ENCODE data around the gene LRFN3.

DNA sequence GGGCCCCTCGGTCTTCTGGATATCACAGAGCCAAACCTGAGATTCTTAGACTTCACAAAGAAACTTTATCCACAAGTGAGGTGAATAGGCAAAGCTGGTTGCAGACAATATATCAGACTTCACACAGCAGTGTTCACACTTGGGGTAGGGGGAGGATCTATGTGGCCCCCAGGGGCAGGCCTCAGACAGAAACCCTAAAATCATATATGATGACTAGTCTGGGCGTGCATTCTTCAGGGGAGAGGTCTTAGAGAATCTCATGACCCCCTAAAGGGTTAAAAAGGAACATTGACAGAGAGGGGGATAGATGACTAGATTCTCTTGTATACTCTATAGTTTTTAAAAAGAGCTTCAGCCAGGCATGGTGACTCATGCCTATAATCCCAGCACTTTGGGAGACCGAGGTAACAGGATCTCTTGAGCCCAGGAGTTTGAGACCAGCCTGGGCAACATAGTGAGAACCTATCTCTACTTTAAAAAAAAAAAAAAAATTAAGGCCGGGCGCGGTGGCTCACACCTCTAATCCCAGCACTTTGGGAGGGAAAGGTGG is 30.9 kb upstream of the LRFN3 start:
- TF ChIP-seq, protein P1, sequence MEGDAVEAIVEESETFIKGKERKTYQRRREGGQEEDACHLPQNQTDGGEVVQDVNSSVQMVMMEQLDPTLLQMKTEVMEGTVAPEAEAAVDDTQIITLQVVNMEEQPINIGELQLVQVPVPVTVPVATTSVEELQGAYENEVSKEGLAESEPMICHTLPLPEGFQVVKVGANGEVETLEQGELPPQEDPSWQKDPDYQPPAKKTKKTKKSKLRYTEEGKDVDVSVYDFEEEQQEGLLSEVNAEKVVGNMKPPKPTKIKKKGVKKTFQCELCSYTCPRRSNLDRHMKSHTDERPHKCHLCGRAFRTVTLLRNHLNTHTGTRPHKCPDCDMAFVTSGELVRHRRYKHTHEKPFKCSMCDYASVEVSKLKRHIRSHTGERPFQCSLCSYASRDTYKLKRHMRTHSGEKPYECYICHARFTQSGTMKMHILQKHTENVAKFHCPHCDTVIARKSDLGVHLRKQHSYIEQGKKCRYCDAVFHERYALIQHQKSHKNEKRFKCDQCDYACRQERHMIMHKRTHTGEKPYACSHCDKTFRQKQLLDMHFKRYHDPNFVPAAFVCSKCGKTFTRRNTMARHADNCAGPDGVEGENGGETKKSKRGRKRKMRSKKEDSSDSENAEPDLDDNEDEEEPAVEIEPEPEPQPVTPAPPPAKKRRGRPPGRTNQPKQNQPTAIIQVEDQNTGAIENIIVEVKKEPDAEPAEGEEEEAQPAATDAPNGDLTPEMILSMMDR (IDR thresholded peaks at IDR 0.05) = no peak
- no peak for TF ChIP-seq POLR2A (IDR thresholded peaks at IDR 0.05)

Measured in testis (tissue), 2 donors.